ENCODE data around the gene GRM4. TPM values are rescaled to one million over a fixed set of nuclear protein-coding genes. Genes with fewer than 3 reads are reported as not detected.

Gene GRM4
- total RNA-seq, 1 experiment from 2014 or later = 0.41 TPM

GRCh38 chr6:33974030-33974429, 171.9 kb downstream of the GRM4 start:
- ChIA-PET POLR2A (ENCODE audit: low non-redundant PET) (no interaction called here), CTCF (no interaction called here)
- TF ChIP-seq EZH2 (IDR thresholded peaks at IDR 0.05; ENCODE audit: borderline replicate concordance, low read depth, low read length, poor library complexity, severe bottlenecking) (no peak), CTCF (conservative IDR thresholded peaks at IDR 0.05; ENCODE audit: low read depth, low read length) (no peak)
- BruUV-seq (replicated peaks) = no TSS peak
- Histone ChIP-seq H3K27ac (ENCODE audit: low read depth, low read length, poor library complexity, severe bottlenecking) (no peak overlapping the region), H3K36me3 (ENCODE audit: insufficient read depth, low read length, poor library complexity, severe bottlenecking) (no peaks in the 10 kb centered on the region), H3K4me3 (ENCODE audit: low read depth, low read length, poor library complexity, severe bottlenecking) (no peak overlapping the region), H3K27me3 (replicated peaks; ENCODE audit: insufficient read depth, low read depth, low read length, poor library complexity) (no peaks in the 10 kb centered on the region), H3K9me3 (ENCODE audit: low read depth, low read length, poor library complexity, severe bottlenecking) (no peaks in the 10 kb centered on the region), H3K4me1 (ENCODE audit: insufficient read depth, low read length, poor library complexity, severe bottlenecking) (peaks cover 11% of the 10 kb centered on the region)
- DNase-seq (ENCODE audit: low spot score) = no peak
- intact Hi-C loops (cut with micrococcal nuclease; ENCODE audit: unreplicated experiment) = no loop called here

- ChIA-PET POLR2A (ENCODE audit: low non-redundant PET) (no interaction called here), CTCF (no interaction called here)
- no peak for DNase-seq (ENCODE audit: low spot score)
- Histone ChIP-seq H3K9me3 (ENCODE audit: low read depth, low read length, poor library complexity, severe bottlenecking) (no peaks in the 10 kb centered on the region), H3K27ac (ENCODE audit: low read depth, low read length, poor library complexity, severe bottlenecking) (no peak overlapping the region), H3K4me3 (ENCODE audit: low read depth, low read length, poor library complexity, severe bottlenecking) (no peak overlapping the region), H3K36me3 (ENCODE audit: insufficient read depth, low read length, poor library complexity, severe bottlenecking) (no peaks in the 10 kb centered on the region), H3K4me1 (ENCODE audit: insufficient read depth, low read length, poor library complexity, severe bottlenecking) (no peaks in the 10 kb centered on the region), H3K27me3 (replicated peaks; ENCODE audit: insufficient read depth, low read depth, low read length, poor library complexity) (no peaks in the 10 kb centered on the region)
- intact Hi-C loops (cut with micrococcal nuclease; ENCODE audit: unreplicated experiment) = no loop called here
- no peak for TF ChIP-seq CTCF (conservative IDR thresholded peaks at IDR 0.05; ENCODE audit: low read depth, low read length)
- no peak for TF ChIP-seq EZH2 (IDR thresholded peaks at IDR 0.05; ENCODE audit: borderline replicate concordance, low read depth, low read length, poor library complexity, severe bottlenecking)
- BruUV-seq (replicated peaks) = no TSS peak
Observed at GRCh38 chr6:33971580-33971979, 174.3 kb downstream of the GRM4 start.

Small RNA genes lying within 50 kb of the gene (microRNA-seq; reads per million reads assigned to microRNA genes)
- 43.1 reads per million, percentile 54 among the genes with 10 or more reads in this experiment for gene MIR1275

Other genes starting within 250 kb of the GRM4 start
- 248 and 290 TPM in 2 replicates for gene HMGA1, start 90.8 kb upstream of the GRM4 start, total RNA-seq (2021)
- 19.1 and 24.0 TPM in 2 replicates for gene SMIM29, start 102.9 kb upstream of the GRM4 start, total RNA-seq (2021)
- 34.1 and 38.4 TPM in 2 replicates for gene NUDT3, start 246.6 kb upstream of the GRM4 start, total RNA-seq (2021)